Liver (tissue), 3 donors: ENCODE results near the gene VDAC1.
A peak's percentile ranks its signal among the peaks of the same experiment; 100 is the strongest.

Experiments used
- ATF3 ChIP-seq: IDR thresholded peaks from 2 replicates; pipeline ENCODE4 v1.6.1; 2016; ENCODE audit warnings: antibody characterized with exemption
- CTCF ChIP-seq: fragments of 150-350 bp; IDR thresholded peaks from 2 replicates; pipeline ENCODE4 v1.5.1; 2017; ENCODE audit warnings: improper control_type of control experiment, low read depth, low read length; ENCODE audit not compliant: missing input control
- GABPA ChIP-seq, 2 donors: IDR thresholded peaks in 1 of 2; conservative IDR thresholded peaks in 1 of 2; 2 replicates each; pipeline ENCODE4 v1.6.1; 2016; ENCODE audit warnings: antibody characterized with exemption in 2 of 2, mild to moderate bottlenecking in 1 of 2, moderate library complexity in 1 of 2
- MAX ChIP-seq: IDR thresholded peaks from 2 replicates; pipeline ENCODE4 v1.6.1; 2016; ENCODE audit warnings: antibody characterized with exemption
- RAD21 ChIP-seq, 2 donors: IDR thresholded peaks; 2 replicates each; pipeline ENCODE4 v1.6.1; 2016; ENCODE audit warnings: antibody characterized with exemption in 2 of 2, mild to moderate bottlenecking in 2 of 2
- REST ChIP-seq: IDR thresholded peaks from 2 replicates; pipeline ENCODE4 v1.6.1; 2016; ENCODE audit warnings: antibody characterized with exemption, mild to moderate bottlenecking
- RXRA ChIP-seq, 2 donors: IDR thresholded peaks; 2 replicates each; pipeline ENCODE4 v1.6.1; 2017 to 2018; ENCODE audit warnings: antibody characterized with exemption in 2 of 2, mild to moderate bottlenecking in 1 of 2
- SP1 ChIP-seq: IDR thresholded peaks from 2 replicates; pipeline ENCODE4 v1.6.1; 2018; ENCODE audit warnings: antibody characterized with exemption, mild to moderate bottlenecking
- TAF1 ChIP-seq: conservative IDR thresholded peaks from 2 replicates; pipeline ENCODE4 v1.6.1; 2016; ENCODE audit warnings: antibody characterized with exemption, mild to moderate bottlenecking
- YY1 ChIP-seq: IDR thresholded peaks from 2 replicates; pipeline ENCODE4 v1.6.1; 2016; ENCODE audit warnings: antibody characterized with exemption, mild to moderate bottlenecking
- ZBTB33 ChIP-seq: IDR thresholded peaks from 2 replicates; pipeline ENCODE4 v1.6.1; 2016; ENCODE audit warnings: antibody characterized with exemption
- donor health status: healthy.
- donor health status: healthy.

- TF ChIP-seq MAX (no peak), CTCF (peak; percentile 66), ATF3 (no peak), REST (no peak), SP1 (peak; percentile 22), RAD21 (IDR thresholded peaks at IDR 0.05) (peak; percentile 67 to 83), TAF1 (no peak), ZBTB33 (no peak), RXRA (IDR thresholded peaks at IDR 0.05) (no peak), YY1 (no peak), GABPA (IDR thresholded peaks at IDR 0.05 in 1 of 2, conservative IDR thresholded peaks at IDR 0.05 in 1 of 2) (no peak)
These were observed 21.9 kb upstream of the VDAC1 start for GRCh38 chr5:134026521-134027287.
